H1 (cell line): Measurements from ENCODE around the gene ZNF407. TPM values are rescaled to one million over a fixed set of nuclear protein-coding genes. Genes with fewer than 3 reads are reported as not detected.

Experiments used
- CTCF ChIA-PET: fragments of 300-600 bp; sonication (Branson Sonifier 250); formaldehyde crosslinking; loops from one replicate; lab custom pipeline; 2021; ENCODE audit not compliant: partially characterized antibody; lab: Charles Lee
- POLR2A ChIA-PET: fragments of 300-600 bp; sonication (Branson Sonifier 250); formaldehyde crosslinking; loops from one replicate; lab custom pipeline; 2021; ENCODE audit warnings: inconsistent platforms; ENCODE audit not compliant: partially characterized antibody; lab: Charles Lee
- DNase-seq, 2 experiments: peaks; one replicate each; pipeline versions ENCODE4 v3.0.0 to v3.0.0-alpha.2; 2010 to 2022; ENCODE audit warnings: low spot score in 2 of 2, low read depth in 1 of 2, mixed read lengths in 1 of 2
- FAIRE-seq: peaks from 2 replicates; lab custom pipeline; 2011; peaks lifted over from hg19 to GRCh38; lab: Jason Lieb, UNC
- H2AFZ ChIP-seq: 2 replicates; pipeline ENCODE4 v1.8.1; 2012; ENCODE audit warnings: low read length, inconsistent platforms
- H2AK5ac ChIP-seq: 2 replicates; pipeline ENCODE4 v1.6.1; 2013; ENCODE audit warnings: low read depth, low read length
- H2BK120ac ChIP-seq: replicated peaks from 2 replicates; pipeline ENCODE3; 2013; ENCODE audit warnings: low read depth, low read length, inconsistent platforms
- H2BK12ac ChIP-seq: 2 replicates; pipeline ENCODE4 v1.6.1; 2013; ENCODE audit warnings: low read depth, low read length
- H2BK15ac ChIP-seq: 2 replicates; pipeline ENCODE4 v1.6.1; 2013; ENCODE audit warnings: low read length
- H2BK20ac ChIP-seq: 2 replicates; pipeline ENCODE4 v1.6.1; 2013; ENCODE audit warnings: low read length
- H2BK5ac ChIP-seq: 2 replicates; pipeline ENCODE4 v1.6.1; 2013; ENCODE audit warnings: low read depth, low read length
- H3K14ac ChIP-seq: 2 replicates; pipeline ENCODE4 v1.6.1; 2013; ENCODE audit warnings: inconsistent platforms; ENCODE audit not compliant: insufficient read length
- H3K18ac ChIP-seq: 2 replicates; pipeline ENCODE4 v1.6.1; 2013; ENCODE audit warnings: low read length; ENCODE audit errors: extremely low read depth
- H3K23ac ChIP-seq: 2 replicates; pipeline ENCODE4 v1.6.1; 2013; ENCODE audit warnings: inconsistent platforms; ENCODE audit not compliant: insufficient read length
- H3K23me2 ChIP-seq: 2 replicates; pipeline ENCODE4 v1.6.1; 2013; ENCODE audit warnings: low read depth, low read length
- H3K27ac ChIP-seq: 2 replicates; pipeline ENCODE4 v1.6.1; 2011; ENCODE audit warnings: low read depth, low read length, inconsistent platforms
- H3K27me3 ChIP-seq, 4 experiments: replicated peaks in 1 of 4; 1 replicate in 1 of 4; 2 replicates in 3 of 4; pipeline versions ENCODE4 v1.6.1 to v1.8.1; 2011 to 2013; ENCODE audit warnings: low read length in 3 of 4, mild to moderate bottlenecking in 3 of 4, inconsistent platforms in 2 of 4, mixed read lengths in 2 of 4, moderate library complexity in 1 of 4; ENCODE audit not compliant: control insufficient read depth in 3 of 4, insufficient read depth in 3 of 4; ENCODE audit errors: extremely low read depth in 1 of 4
- H3K36me3 ChIP-seq, 4 experiments: 2 replicates each; pipeline versions ENCODE4 v1.6.1 to v1.8.1; 2011 to 2013; ENCODE audit warnings: mild to moderate bottlenecking in 4 of 4, low read length in 3 of 4, moderate library complexity in 2 of 4, control low read depth in 1 of 4, inconsistent platforms in 1 of 4; ENCODE audit not compliant: insufficient read depth in 4 of 4, control insufficient read depth in 2 of 4
- H3K4ac ChIP-seq: replicated peaks from 2 replicates; pipeline ENCODE3; 2013; ENCODE audit warnings: low read length, low read depth, mixed read lengths, inconsistent platforms; ENCODE audit not compliant: insufficient read length
- H3K4me1 ChIP-seq, 4 experiments: replicated peaks in 1 of 4; 1 replicate in 1 of 4; 2 replicates in 3 of 4; pipeline versions ENCODE4 v1.6.1 to v1.8.1; 2011 to 2013; ENCODE audit warnings: low read length in 3 of 4, inconsistent platforms in 2 of 4, mixed read lengths in 1 of 4; ENCODE audit not compliant: insufficient read depth in 4 of 4, control insufficient read depth in 3 of 4
- H3K4me2 ChIP-seq, 2 experiments: 2 replicates each; pipeline versions ENCODE4 v1.6.1 to v1.8.1; 2011 to 2013; ENCODE audit warnings: low read depth in 2 of 2, low read length in 2 of 2, control low read depth in 1 of 2, inconsistent platforms in 1 of 2, mild to moderate bottlenecking in 1 of 2; ENCODE audit not compliant: insufficient read depth in 1 of 2
- H3K4me3 ChIP-seq, 4 experiments: fragments of 200-600, 300-600 bp in 1 of 4; sonication (generic), shearing (Covaris generic), sonication (Bioruptor Twin) in 1 of 4; 2 replicates each; pipeline versions ENCODE4 v1.5.1 to v1.8.1; 2011 to 2016; ENCODE audit warnings: low read length in 4 of 4, low read depth in 3 of 4, control low read depth in 2 of 4, inconsistent platforms in 2 of 4, mild to moderate bottlenecking in 2 of 4, mixed read lengths in 1 of 4, moderate library complexity in 1 of 4; ENCODE audit not compliant: insufficient read depth in 2 of 4; ENCODE audit errors: extremely low read depth in 1 of 4
- H3K56ac ChIP-seq: replicated peaks from 2 replicates; pipeline ENCODE3; 2013; ENCODE audit warnings: low read depth, mild to moderate bottlenecking, mixed read lengths, low read length, inconsistent platforms; ENCODE audit not compliant: insufficient read length
- H3K79me1 ChIP-seq: 2 replicates; pipeline ENCODE4 v1.6.1; 2013; ENCODE audit warnings: low read depth, low read length, control low read depth
- H3K79me2 ChIP-seq, 2 experiments: 2 replicates each; pipeline versions ENCODE4 v1.6.1 to v1.8.1; 2012 to 2013; ENCODE audit warnings: low read length in 2 of 2, mild to moderate bottlenecking in 2 of 2, inconsistent platforms in 1 of 2; ENCODE audit not compliant: insufficient read depth in 2 of 2, control insufficient read depth in 1 of 2
- H3K9ac ChIP-seq, 4 experiments: replicated peaks in 1 of 4; 1 replicate in 1 of 4; 2 replicates in 3 of 4; pipeline versions ENCODE4 v1.6.1 to v1.8.1; 2011 to 2013; ENCODE audit warnings: low read depth in 3 of 4, low read length in 3 of 4, control low read depth in 2 of 4, mild to moderate bottlenecking in 2 of 4, moderate library complexity in 2 of 4, inconsistent platforms in 1 of 4; ENCODE audit errors: extremely low read depth in 1 of 4
- H3K9me3 ChIP-seq, 2 experiments: 2 replicates each; pipeline versions ENCODE4 v1.6.1 to v1.8.1; 2012 to 2013; ENCODE audit warnings: mild to moderate bottlenecking in 2 of 2, moderate library complexity in 2 of 2, control low read depth in 1 of 2, inconsistent platforms in 1 of 2, low read depth in 1 of 2, low read length in 1 of 2, mixed read lengths in 1 of 2; ENCODE audit not compliant: insufficient read depth in 2 of 2
- H4K20me1 ChIP-seq, 2 experiments: replicated peaks in 1 of 2; 2 replicates each; pipeline versions ENCODE3 to v1.8.1; 2011 to 2013; ENCODE audit warnings: inconsistent platforms in 2 of 2, low read length in 2 of 2, mild to moderate bottlenecking in 1 of 2; ENCODE audit not compliant: insufficient read depth in 2 of 2, control insufficient read depth in 1 of 2
- H4K5ac ChIP-seq: 2 replicates; pipeline ENCODE4 v1.6.1; 2013; ENCODE audit warnings: low read length, low read depth, mixed read lengths, inconsistent platforms; ENCODE audit not compliant: insufficient read length
- H4K8ac ChIP-seq: 2 replicates; pipeline ENCODE4 v1.8.0; 2013; ENCODE audit warnings: mild to moderate bottlenecking, moderate library complexity, low read length, inconsistent platforms; ENCODE audit not compliant: insufficient read depth; ENCODE audit errors: extremely low read depth
- H4K91ac ChIP-seq: replicated peaks from 2 replicates; pipeline ENCODE3; 2013; ENCODE audit warnings: low read length, mixed read lengths, inconsistent platforms; ENCODE audit not compliant: insufficient read length
- ASH2L ChIP-seq: fragments of 200-600, 300-600 bp; sonication (generic); IDR thresholded peaks from one replicate; pipeline ENCODE4 v1.7.1; 2017; ENCODE audit warnings: low read length
- EZH2 ChIP-seq: fragments of 200-600 bp; sonication (generic); IDR thresholded peaks from 2 replicates; pipeline ENCODE4 v1.7.1; 2012; ENCODE audit warnings: low read depth, mild to moderate bottlenecking, moderate library complexity, low read length, inconsistent platforms; ENCODE audit not compliant: severe bottlenecking
- GABPA ChIP-seq: IDR thresholded peaks from 2 replicates; pipeline ENCODE4 v1.6.1; 2011; ENCODE audit warnings: mild to moderate bottlenecking, low read length, moderate library complexity, borderline replicate concordance; ENCODE audit not compliant: insufficient read depth
- HDAC6 ChIP-seq: IDR thresholded peaks from one replicate; pipeline ENCODE4 v1.7.1; 2012; ENCODE audit warnings: low read depth, mild to moderate bottlenecking, inconsistent platforms, low read length, moderate library complexity
- NANOG ChIP-seq: IDR thresholded peaks from 2 replicates; pipeline ENCODE4 v1.6.1; 2011; ENCODE audit warnings: low read length, low read depth, mild to moderate bottlenecking, inconsistent platforms; ENCODE audit not compliant: insufficient read depth, poor library complexity, severe bottlenecking
- TAF1 ChIP-seq: IDR thresholded peaks from 2 replicates; pipeline ENCODE4 v1.6.1; 2011; ENCODE audit warnings: mild to moderate bottlenecking, low read depth, low read length
- USF2 ChIP-seq: IDR thresholded peaks from 2 replicates; pipeline ENCODE4 v1.6.1; 2011; ENCODE audit warnings: low read length, improper control_type of control experiment
- WGBS, 2 experiments: shearing (Covaris generic) in 1 of 2; methylation state at CpG; one replicate each; pipeline versions ENCODE4 v1.1.6 to v1.1.7; 2013 to 2015; ENCODE audit warnings: low lambda C conversion rate in 2 of 2, mixed read lengths in 2 of 2, inconsistent platforms in 1 of 2, low coverage in 1 of 2, missing lambda C conversion rate in 1 of 2; ENCODE audit not compliant: insufficient replicate concordance in 2 of 2, insufficient coverage in 1 of 2, insufficient read length in 1 of 2; ENCODE audit errors: extremely low coverage in 1 of 2, missing lambda C conversion rate in 1 of 2; 5-methylcytosine and 5-hydroxymethylcytosine counted together
- polyA plus RNA-seq, 7 experiments: library from polyadenylated mRNA; depleted of rRNA in 3 of 7; stranded (reverse) in 5 of 7; unstranded in 2 of 7; fragments of >200 nt in 5 of 7; fragments of 200-250 nt in 2 of 7; gene quantifications; 1 replicate in 5 of 7; 2 replicates in 1 of 7; 4 replicates in 1 of 7; pipeline versions ENCODE4 v1.2.1 to v1.2.3, GENCODE V29; 2011 to 2013; ENCODE audit warnings: missing spikeins in 2 of 7, mixed read lengths in 2 of 7
- total RNA-seq: library from RNA; stranded (reverse); fragmentation: NEBNext Ultra II Directional; extraction: Animal tissue kit (Norgen Biotek cat#: 25700); gene quantifications from 2 replicates; pipeline ENCODE4 v1.2.1, GENCODE V29; 2021

The ZNF407 gene
- total and polyA plus RNA-seq, 2 of the 8 experiments (the other 6 are each of a cell fraction or from before 2014, with no cell fraction given) = 1.5 to 6.8 TPM

- H3K23ac ChIP-seq = no peak overlapping the region
- CTCF ChIA-PET = interaction anchor here (3.3 kb wide), 1 partner anchor 12 kb away, joined by 11 read pairs; no protein-coding TSS in a partner anchor
- no peaks in the 10 kb centered on the region for H3K79me1 ChIP-seq
- H4K20me1 ChIP-seq = no peaks in the 10 kb centered on the region
- H3K4me2 ChIP-seq = no peak overlapping the region
- H3K14ac ChIP-seq = no peak overlapping the region
- H3K27me3 ChIP-seq = no peaks in the 10 kb centered on the region
- H3K9ac ChIP-seq = no peak overlapping the region
- no peak for TF ChIP-seq EZH2
- no peak for TF ChIP-seq HDAC6
- no peak for TF ChIP-seq TAF1
- TF ChIP-seq USF2 = no peak
- TF ChIP-seq ASH2L = no peak
- TF ChIP-seq GABPA = no peak
- no peak for TF ChIP-seq NANOG
- TF ChIP-seq, all 59 proteins: peak for 0
- H2AK5ac ChIP-seq = no peak overlapping the region
- H3K9me3 ChIP-seq = no peaks in the 10 kb centered on the region
- H3K4me3 ChIP-seq = no peak overlapping the region
- no peak overlapping the region for H2BK20ac ChIP-seq
- H2BK12ac ChIP-seq = no peak overlapping the region
- H4K91ac ChIP-seq = no peak overlapping the region
- H3K36me3 ChIP-seq = no peaks in the 10 kb centered on the region
- no peaks in the 10 kb centered on the region for H3K4me1 ChIP-seq
- POLR2A ChIA-PET = no interaction called here
- H2BK5ac ChIP-seq = no peak overlapping the region
- no peak overlapping the region for H3K18ac ChIP-seq
- DNase-seq (no peak), FAIRE-seq (no peak)
- no peak overlapping the region for H2BK120ac ChIP-seq
- WGBS, 2 experiments = 92% methylated on average over 15 of the region's 15 CpGs; no CpG with 5 or more reads in 1 of the 2 experiments
- H3K4ac ChIP-seq = no peak overlapping the region
- H3K23me2 ChIP-seq = no peaks in the 10 kb centered on the region
- no peak overlapping the region for H2BK15ac ChIP-seq
- H3K79me2 ChIP-seq = no peaks in the 10 kb centered on the region
- no peak overlapping the region for H4K5ac ChIP-seq
- no peak overlapping the region for H3K27ac ChIP-seq
- no peak overlapping the region for H4K8ac ChIP-seq
- no peak overlapping the region for H2AFZ ChIP-seq
- H3K56ac ChIP-seq = no peak overlapping the region
Observed at GRCh38 chr18:74635224-74635975, 37.7 kb downstream of the ZNF407 start.
